Tibial nerve (tissue), 4 donors: ENCODE results near the gene COX4I1.

Source experiments
- CTCF ChIP-seq, 5 experiments: fragments of 200-600 bp in 3 of 5; fragments of 450-650 bp in 2 of 5; sonication (generic) in 3 of 5; IDR thresholded peaks; one replicate each; pipeline ENCODE4 v1.5.1; 2016 to 2019; ENCODE audit warnings: antibody characterized with exemption in 5 of 5, mild to moderate bottlenecking in 3 of 5, moderate library complexity in 2 of 5
- EP300 ChIP-seq, 2 donors: sonication (generic); formaldehyde crosslinking; IDR thresholded peaks; one replicate each; pipeline ENCODE4 v1.6.1; 2017; ENCODE audit warnings: antibody characterized with exemption in 2 of 2, mild to moderate bottlenecking in 1 of 2
- POLR2A ChIP-seq, 2 donors: fragments of 450-650 bp; IDR thresholded peaks; one replicate each; pipeline ENCODE4 v1.6.1; 2017; ENCODE audit warnings: antibody characterized with exemption in 2 of 2, mild to moderate bottlenecking in 2 of 2, moderate library complexity in 2 of 2

GRCh38 chr16:85782451-85782850 is 17.0 kb upstream of the COX4I1 start:
- TF ChIP-seq CTCF (IDR thresholded peaks at IDR 0.05) = no peak
- TF ChIP-seq EP300 (IDR thresholded peaks at IDR 0.05) = no peak
- TF ChIP-seq POLR2A (IDR thresholded peaks at IDR 0.05) = no peak
